D721Med (cell line): Measurements from ENCODE around the gene ERCC2.

ENCODE experiments used
- DNase-seq: peaks from one replicate; pipeline ENCODE4 v3.0.0; 2011; ENCODE audit warnings: low spot score; ENCODE audit not compliant: insufficient read length
- FAIRE-seq: peaks from 2 replicates; lab custom pipeline; 2011; peaks lifted over from hg19 to GRCh38; lab: Jason Lieb, UNC
- TF ChIP-seq, protein P1 (sequence below): IDR thresholded peaks from 2 replicates; pipeline ENCODE4 v1.5.1; 2012; ENCODE audit warnings: mild to moderate bottlenecking, control low read depth; ENCODE audit not compliant: insufficient read depth; ENCODE audit errors: missing control alignments

The ERCC2 gene

DNA sequence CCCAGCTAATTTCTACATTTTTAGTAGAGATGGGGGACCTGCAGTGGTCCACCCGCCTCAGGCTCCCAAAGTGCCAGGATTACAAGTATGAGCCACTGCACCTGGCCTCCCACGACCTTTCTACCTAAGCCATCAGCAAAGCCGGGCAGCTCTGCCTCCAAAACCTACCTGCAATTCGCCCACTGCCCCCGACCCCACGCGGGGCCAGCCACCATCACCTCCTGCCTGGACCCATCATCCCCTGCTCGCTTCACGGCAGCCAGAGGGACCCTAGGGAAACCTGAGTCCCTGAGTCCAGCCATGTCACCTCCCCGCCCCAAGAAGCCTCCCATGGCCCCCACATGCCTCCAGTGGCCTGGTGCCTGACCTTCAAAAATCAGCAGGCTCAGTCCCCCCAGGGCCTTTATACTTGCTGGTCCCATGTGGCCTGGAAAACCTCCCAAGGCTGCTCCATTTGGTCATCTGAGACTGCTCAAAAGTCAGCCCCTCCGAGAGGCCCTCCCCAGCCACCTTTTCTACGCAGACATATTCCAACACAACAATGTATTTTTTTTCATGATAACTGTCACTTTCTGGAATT is 12.1 kb downstream of the ERCC2 start:
- FAIRE-seq (no peak), DNase-seq (no peak)
- TF ChIP-seq, protein P1, sequence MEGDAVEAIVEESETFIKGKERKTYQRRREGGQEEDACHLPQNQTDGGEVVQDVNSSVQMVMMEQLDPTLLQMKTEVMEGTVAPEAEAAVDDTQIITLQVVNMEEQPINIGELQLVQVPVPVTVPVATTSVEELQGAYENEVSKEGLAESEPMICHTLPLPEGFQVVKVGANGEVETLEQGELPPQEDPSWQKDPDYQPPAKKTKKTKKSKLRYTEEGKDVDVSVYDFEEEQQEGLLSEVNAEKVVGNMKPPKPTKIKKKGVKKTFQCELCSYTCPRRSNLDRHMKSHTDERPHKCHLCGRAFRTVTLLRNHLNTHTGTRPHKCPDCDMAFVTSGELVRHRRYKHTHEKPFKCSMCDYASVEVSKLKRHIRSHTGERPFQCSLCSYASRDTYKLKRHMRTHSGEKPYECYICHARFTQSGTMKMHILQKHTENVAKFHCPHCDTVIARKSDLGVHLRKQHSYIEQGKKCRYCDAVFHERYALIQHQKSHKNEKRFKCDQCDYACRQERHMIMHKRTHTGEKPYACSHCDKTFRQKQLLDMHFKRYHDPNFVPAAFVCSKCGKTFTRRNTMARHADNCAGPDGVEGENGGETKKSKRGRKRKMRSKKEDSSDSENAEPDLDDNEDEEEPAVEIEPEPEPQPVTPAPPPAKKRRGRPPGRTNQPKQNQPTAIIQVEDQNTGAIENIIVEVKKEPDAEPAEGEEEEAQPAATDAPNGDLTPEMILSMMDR: no peak

DNA sequence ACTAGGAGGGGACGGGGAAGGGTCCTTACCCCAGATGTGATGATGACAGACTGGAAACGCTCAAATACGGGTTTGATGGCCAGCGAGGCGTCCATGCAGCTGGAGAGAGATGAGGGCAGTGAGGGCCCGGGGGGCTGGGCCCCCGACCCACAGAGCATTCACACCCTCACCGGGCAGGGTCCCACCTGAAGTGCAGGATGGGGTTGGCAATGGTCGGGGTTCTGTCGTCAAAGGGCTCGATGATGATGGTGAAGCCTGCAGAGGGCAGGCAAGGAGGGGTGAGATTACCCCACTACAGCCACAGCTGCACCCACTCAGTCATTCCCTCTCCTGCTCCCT is 13.0 kb downstream of the ERCC2 start:
- TF ChIP-seq, protein P1: no peak
- DNase-seq (peak; percentile 15), FAIRE-seq (no peak)

DNA sequence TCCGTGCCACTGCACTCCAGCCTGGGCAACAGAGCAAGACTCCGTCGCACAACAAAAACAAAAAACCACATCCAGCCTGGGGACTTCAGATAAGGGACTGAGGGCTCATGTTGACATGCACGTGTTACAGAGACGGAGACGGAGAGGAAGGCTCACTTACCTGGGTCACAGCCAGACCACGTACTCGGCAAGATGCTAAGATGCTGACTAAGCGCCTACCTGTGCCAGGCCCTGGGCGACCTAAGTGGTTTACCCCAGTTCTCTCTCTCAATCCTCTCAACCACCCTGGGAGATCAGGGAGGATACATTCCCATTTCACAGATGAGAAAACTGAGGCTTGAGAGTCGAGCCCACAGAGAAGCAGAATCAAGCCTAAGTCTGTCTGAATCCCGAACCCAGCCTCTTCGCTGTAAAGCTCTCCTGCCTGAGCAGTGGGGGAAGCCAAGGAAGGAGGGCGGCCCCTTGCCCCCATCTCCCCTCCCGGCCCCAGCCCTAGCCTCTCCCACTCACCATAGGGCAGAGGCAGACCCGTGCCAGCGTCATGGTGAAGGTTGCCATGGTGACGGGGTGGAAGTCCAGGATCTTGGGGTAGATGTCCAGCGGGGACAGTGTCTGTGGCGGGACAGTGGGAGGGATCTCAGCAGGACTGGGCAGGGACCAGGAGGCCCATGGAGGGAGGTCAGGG is 13.5 kb downstream of the ERCC2 start:
- no peak for FAIRE-seq
- peak; percentile 9 for DNase-seq

DNA sequence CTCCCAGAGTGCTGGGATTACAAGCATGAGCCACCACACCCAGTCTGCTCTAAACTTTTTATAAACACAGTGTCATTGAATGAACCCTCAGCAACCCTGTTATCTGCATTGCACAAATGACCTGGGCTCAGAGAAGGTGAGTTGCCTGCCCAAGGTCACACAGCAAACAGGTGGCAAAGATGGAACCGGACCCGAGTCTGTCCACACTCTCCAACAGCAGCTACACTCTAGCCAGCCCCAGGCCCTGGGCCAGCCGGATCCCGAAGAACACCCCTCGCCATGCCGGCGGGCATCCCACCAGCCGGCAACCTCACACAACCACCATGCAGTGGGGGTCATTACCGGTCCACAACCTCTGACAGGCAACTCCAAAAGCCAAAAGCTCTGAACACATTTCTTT is 14.5 kb downstream of the ERCC2 start:
- TF ChIP-seq, protein P1: no peak
- DNase-seq (peak; percentile 3), FAIRE-seq (no peak)

More for the DNA sequence above, 13.5 kb downstream of the ERCC2 start:
- TF ChIP-seq, protein P1: no peak

DNA sequence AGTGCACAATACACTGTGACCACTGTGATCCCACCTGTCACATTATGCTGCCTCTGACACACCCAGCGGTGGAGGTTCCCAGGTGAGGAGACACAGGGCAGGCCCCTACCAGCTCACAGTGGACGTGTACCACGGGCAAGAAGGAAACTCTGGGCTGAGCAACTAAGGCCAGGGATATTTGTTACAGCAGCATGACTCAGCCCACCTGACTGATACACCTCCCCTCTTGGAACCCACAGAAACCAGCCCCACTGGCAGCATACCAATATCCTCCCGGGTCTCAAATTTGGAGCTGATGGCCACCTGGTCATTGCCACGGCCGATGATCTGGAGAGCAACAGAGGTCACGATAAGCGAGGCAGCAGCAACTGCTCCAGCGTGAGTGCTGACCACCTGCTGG is 15.0 kb downstream of the ERCC2 start:
- DNase-seq (peak; percentile 8), FAIRE-seq (no peak)
- TF ChIP-seq, protein P1: no peak

DNA sequence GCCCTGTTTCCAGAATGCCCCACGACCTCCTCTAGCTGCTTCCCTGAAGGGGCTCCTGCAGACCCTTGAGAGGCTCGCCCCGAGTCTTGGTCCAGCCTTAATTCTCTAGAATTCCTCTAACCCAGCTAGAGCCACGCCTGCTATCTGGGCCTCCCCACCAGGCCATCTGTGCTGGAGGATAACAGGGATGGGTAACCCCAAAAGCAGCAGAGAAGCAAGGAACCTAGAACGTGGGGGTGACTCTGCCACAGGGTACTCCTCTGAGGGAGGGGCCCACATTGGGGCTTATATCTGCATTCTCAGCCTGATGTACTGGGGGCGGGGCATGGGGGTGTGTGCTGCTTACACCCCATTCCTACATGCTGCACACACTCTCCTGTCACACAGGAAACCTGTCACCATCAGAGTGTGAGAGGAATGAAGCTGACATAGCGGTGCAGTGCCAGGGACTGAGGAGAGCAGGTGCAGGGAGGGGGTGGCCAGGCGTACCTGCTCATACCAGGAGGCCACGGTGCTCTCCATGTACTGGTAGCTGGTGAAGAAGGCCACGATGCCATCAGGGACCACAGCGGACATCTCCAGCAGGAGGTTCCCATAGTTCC is 16.0 kb downstream of the ERCC2 start:
- TF ChIP-seq, protein P1: no peak
- FAIRE-seq (no peak), DNase-seq (peak; percentile 11)
